SK-N-MC (cell line): ENCODE data around the gene DAB2IP.

Experiments
- EZH2 ChIP-seq: fragments of 200-600 bp; sonication (generic); IDR thresholded peaks from one replicate; pipeline ENCODE4 v1.6.1; 2017; ENCODE audit warnings: antibody characterized with exemption
- POLR2AphosphoS5 ChIP-seq: IDR thresholded peaks from 2 replicates; pipeline ENCODE4 v1.6.1; 2012; ENCODE audit warnings: mild to moderate bottlenecking, low read depth, low read length, borderline replicate concordance

GRCh38 chr9:121654499-121655140 lies 3.2 kb downstream of the DAB2IP start:
- TF ChIP-seq EZH2, result no peak
- TF ChIP-seq POLR2AphosphoS5, result no peak
